ENCODE data around the gene INPP4B.

The INPP4B gene

GRCh38 chr4:142566777-142567176 lies 279.3 kb downstream of the INPP4B start:
- DNase-seq (ENCODE audit: low spot score): no peak
- in situ Hi-C loops (cut with MboI; ENCODE audit: low sequenced_read_pairs, unreplicated experiment): no loop called here
- no peak for TF ChIP-seq CTCF (IDR thresholded peaks at IDR 0.05; ENCODE audit: borderline replicate concordance, control extremely low read depth, extremely low read depth, insufficient read depth, missing control alignments)

GRCh38 chr4:142566243-142566642 lies 279.9 kb downstream of the INPP4B start:
- in situ Hi-C loops (cut with MboI; ENCODE audit: low sequenced_read_pairs, unreplicated experiment): no loop called here
- DNase-seq (ENCODE audit: low spot score): no peak
- TF ChIP-seq CTCF (IDR thresholded peaks at IDR 0.05; ENCODE audit: borderline replicate concordance, control extremely low read depth, extremely low read depth, insufficient read depth, missing control alignments): no peak

GRCh38 chr4:142565771-142566170 lies 280.3 kb downstream of the INPP4B start:
- TF ChIP-seq CTCF (IDR thresholded peaks at IDR 0.05; ENCODE audit: borderline replicate concordance, control extremely low read depth, extremely low read depth, insufficient read depth, missing control alignments): no peak
- in situ Hi-C loops (cut with MboI; ENCODE audit: low sequenced_read_pairs, unreplicated experiment): no loop called here
- no peak for DNase-seq (ENCODE audit: low spot score)

DNA sequence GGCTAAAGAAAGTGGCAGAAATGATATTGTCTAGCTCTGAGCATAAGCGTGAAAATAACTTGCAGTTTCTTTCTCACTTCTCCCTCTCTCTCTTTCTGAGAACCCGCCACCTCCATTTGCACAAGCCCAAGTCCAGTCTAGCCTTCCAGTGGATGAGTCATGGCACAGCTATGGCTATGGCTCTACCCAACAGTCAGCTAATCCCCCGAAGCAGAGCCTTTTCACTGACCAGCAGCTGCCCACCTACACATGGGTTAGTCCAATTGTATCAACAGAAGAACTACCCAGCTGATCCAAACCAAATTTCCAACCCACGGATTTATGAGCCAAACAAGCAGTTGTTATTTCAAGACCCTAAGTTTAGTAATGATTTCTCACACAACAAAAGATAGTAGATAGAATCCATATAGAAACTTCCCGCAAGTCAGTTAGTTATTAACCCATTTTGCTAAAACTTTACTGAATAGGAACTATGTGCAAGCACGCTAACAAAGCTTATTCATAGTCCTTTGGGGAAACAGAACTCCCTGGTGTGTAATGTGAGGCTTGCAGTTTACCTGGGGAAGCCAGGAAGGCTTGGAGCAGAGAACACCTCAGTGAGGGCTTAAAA lies 282.3 kb downstream of the INPP4B start:
- no peak for TF ChIP-seq CTCF (IDR thresholded peaks at IDR 0.05; ENCODE audit: borderline replicate concordance, control extremely low read depth, extremely low read depth, insufficient read depth, missing control alignments)
- in situ Hi-C loops (cut with MboI; ENCODE audit: low sequenced_read_pairs, unreplicated experiment): no loop called here
- DNase-seq (ENCODE audit: low spot score): no peak

DNA sequence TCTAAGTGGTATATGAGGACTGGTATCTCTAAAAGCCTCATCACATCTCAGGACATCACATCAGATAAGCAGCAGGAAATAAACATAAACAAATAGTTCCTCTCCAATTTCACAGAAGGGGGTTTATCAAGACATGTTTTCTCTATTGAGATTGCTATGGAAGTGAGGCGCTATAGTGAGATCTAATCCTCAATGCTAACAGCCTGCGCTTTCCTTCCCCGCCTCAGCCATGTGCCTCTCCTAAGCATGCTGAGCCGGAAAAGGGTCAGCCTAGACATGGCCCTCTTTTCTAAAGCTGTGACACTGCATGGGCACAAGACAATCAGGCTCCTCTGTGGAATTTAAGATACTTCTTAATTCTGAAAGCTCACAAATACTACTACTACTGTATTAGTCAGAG lies 286.1 kb downstream of the INPP4B start:
- in situ Hi-C loops (cut with MboI; ENCODE audit: low sequenced_read_pairs, unreplicated experiment): no loop called here
- no peak for TF ChIP-seq CTCF (IDR thresholded peaks at IDR 0.05; ENCODE audit: borderline replicate concordance, control extremely low read depth, extremely low read depth, insufficient read depth, missing control alignments)
- DNase-seq (ENCODE audit: low spot score): no peak

- no peak for TF ChIP-seq CTCF (IDR thresholded peaks at IDR 0.05; ENCODE audit: borderline replicate concordance, control extremely low read depth, extremely low read depth, insufficient read depth, missing control alignments)
- no peak for DNase-seq (ENCODE audit: low spot score)
- in situ Hi-C loops (cut with MboI; ENCODE audit: low sequenced_read_pairs, unreplicated experiment): no loop called here
Observed at GRCh38 chr4:142558851-142559250, 287.2 kb downstream of the INPP4B start.
